Kidney (tissue), 14 donors: ENCODE results near the gene TST. TPM values are rescaled to one million over a fixed set of nuclear protein-coding genes. Genes with fewer than 3 reads are reported as not detected.

ENCODE experiments used
- DNase-seq, 5 donors: peaks; one replicate each; pipeline ENCODE4 v3.0.0-alpha.2; 2013 to 2020
- FAIRE-seq: peaks from 2 replicates; lab custom pipeline; 2012; peaks lifted over from hg19 to GRCh38; lab: Jason Lieb, UNC
- H3K27ac ChIP-seq, 2 donors: one replicate each; pipeline ENCODE4 v1.7.0; 2013; ENCODE audit warnings: low read depth in 2 of 2, low read length in 2 of 2, inconsistent platforms in 1 of 2
- H3K27me3 ChIP-seq: one replicate; pipeline ENCODE4 v1.7.1; 2013; ENCODE audit warnings: low read length, inconsistent platforms; ENCODE audit not compliant: control insufficient read depth, insufficient read depth
- H3K36me3 ChIP-seq, 3 donors: one replicate each; pipeline versions ENCODE4 v1.7.0 to v1.7.1; 2013; ENCODE audit warnings: low read length in 3 of 3, control low read depth in 1 of 3, inconsistent platforms in 1 of 3; ENCODE audit not compliant: insufficient read depth in 3 of 3, control insufficient read depth in 2 of 3
- H3K4me1 ChIP-seq, 3 donors: one replicate each; pipeline versions ENCODE4 v1.7.0 to v1.7.1; 2013; ENCODE audit warnings: low read length in 3 of 3, inconsistent platforms in 1 of 3, low read depth in 1 of 3; ENCODE audit not compliant: control insufficient read depth in 2 of 3, insufficient read depth in 2 of 3
- H3K4me3 ChIP-seq, 3 donors: one replicate each; pipeline versions ENCODE4 v1.7.0 to v1.8.1; 2013; ENCODE audit warnings: low read length in 3 of 3, control low read depth in 1 of 3, inconsistent platforms in 1 of 3
- H3K9ac ChIP-seq, 3 donors: one replicate each; pipeline versions ENCODE4 v1.7.0 to v1.7.1; 2013; ENCODE audit warnings: low read length in 3 of 3, control low read depth in 1 of 3, inconsistent platforms in 1 of 3
- H3K9me3 ChIP-seq, 3 donors: one replicate each; pipeline versions ENCODE4 v1.7.0 to v1.7.1; 2013; ENCODE audit warnings: low read length in 3 of 3, control low read depth in 1 of 3, inconsistent platforms in 1 of 3; ENCODE audit not compliant: control insufficient read depth in 2 of 3, insufficient read depth in 1 of 3
- intact Hi-C: fragments of 100-400 bp; cut with DNase I; formaldehyde crosslinking; loops from one replicate; pipeline ENCODE4 v1.11.1; 2022
- polyA plus RNA-seq: library from polyadenylated mRNA; stranded (reverse); fragments of 350-450 nt; fragmentation: Illumina TruSeq; extraction: RNeasy Lipid Tissue Mini Kit (QIAGEN cat#74804); gene quantifications from one replicate; pipeline ENCODE4 v1.2.3, GENCODE V29; 2014; ENCODE audit warnings: low read depth, low replicate concordance; ENCODE audit not compliant: insufficient read depth
- total RNA-seq: library from RNA; stranded (reverse); fragmentation: NEBNext Ultra II Directional; extraction: Animal tissue kit (Norgen Biotek cat#: 25700); gene quantifications from one replicate; pipeline ENCODE4 v1.2.1, GENCODE V29; 2021
- TF ChIP-seq, protein P1 (sequence below): IDR thresholded peaks from 3 replicates; pipeline ENCODE4 v1.5.1; 2012; ENCODE audit warnings: mild to moderate bottlenecking, moderate library complexity, borderline replicate concordance; ENCODE audit not compliant: insufficient read depth; ENCODE audit errors: extremely low read depth
- donor health status: control.
- donor health status: control.
- donor health status: control.
- donor health status: control.
- donor health status: control.
- donor health status: DM: yes; HTN: yes; CAD: no.
- donor health status: Normal renal cell carcinoma (clear cell type).

The TST gene
- total and polyA plus RNA-seq, 2 donors from 2014 or later: 48.7 to 283 TPM

- H3K27ac ChIP-seq: no peak overlapping the region
- no peak for DNase-seq
These were observed 19.8 kb downstream of the TST start for GRCh38 chr22:36999463-36999862.

DNA sequence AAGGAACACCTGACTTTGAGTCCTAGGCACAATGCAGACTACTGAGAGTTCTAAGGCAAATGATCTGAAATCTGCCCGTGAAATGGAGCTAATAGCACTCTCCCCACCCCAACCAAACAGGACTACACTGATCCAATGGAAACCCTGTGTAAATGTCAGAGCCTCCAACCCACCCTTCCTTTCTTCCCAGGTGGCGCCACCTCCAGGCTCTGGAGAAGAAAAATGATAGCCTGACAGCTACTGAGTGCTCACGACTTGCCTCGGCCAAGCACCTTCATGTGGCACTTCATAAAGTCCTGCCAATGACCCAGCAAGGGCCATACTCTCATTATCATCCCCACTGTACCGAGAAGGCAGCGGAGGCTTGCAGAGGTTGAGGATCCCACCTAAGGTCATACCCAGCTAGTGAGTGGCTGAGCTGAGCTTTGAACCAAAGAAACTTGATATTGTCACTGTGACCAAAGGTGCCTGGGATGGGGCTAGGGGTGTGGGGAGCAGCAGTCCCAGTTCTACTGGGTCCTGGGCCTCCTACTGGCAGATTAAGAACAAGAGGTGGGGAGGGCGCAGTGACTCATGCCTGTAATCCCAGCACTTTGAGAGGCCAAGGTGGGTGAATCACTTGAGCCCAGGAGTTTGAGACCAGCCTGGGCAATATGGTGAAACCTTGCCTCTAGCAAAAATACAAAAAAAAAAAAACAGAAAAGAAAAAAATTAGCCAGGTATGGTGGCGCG lies 20.5 kb downstream of the TST start:
- H3K27me3 ChIP-seq: no peaks in the 10 kb centered on the region
- intact Hi-C loops: no loop called here
- H3K27ac ChIP-seq: no peak overlapping the region
- no peak overlapping the region for H3K4me3 ChIP-seq
- no peaks in the 10 kb centered on the region for H3K36me3 ChIP-seq
- H3K9me3 ChIP-seq: no peaks in the 10 kb centered on the region
- peak in 1 of 5 donors; percentile 31 for DNase-seq
- no peak for FAIRE-seq
- H3K9ac ChIP-seq: no peak overlapping the region
- H3K4me1 ChIP-seq: no peaks in the 10 kb centered on the region
- TF ChIP-seq, protein P1, sequence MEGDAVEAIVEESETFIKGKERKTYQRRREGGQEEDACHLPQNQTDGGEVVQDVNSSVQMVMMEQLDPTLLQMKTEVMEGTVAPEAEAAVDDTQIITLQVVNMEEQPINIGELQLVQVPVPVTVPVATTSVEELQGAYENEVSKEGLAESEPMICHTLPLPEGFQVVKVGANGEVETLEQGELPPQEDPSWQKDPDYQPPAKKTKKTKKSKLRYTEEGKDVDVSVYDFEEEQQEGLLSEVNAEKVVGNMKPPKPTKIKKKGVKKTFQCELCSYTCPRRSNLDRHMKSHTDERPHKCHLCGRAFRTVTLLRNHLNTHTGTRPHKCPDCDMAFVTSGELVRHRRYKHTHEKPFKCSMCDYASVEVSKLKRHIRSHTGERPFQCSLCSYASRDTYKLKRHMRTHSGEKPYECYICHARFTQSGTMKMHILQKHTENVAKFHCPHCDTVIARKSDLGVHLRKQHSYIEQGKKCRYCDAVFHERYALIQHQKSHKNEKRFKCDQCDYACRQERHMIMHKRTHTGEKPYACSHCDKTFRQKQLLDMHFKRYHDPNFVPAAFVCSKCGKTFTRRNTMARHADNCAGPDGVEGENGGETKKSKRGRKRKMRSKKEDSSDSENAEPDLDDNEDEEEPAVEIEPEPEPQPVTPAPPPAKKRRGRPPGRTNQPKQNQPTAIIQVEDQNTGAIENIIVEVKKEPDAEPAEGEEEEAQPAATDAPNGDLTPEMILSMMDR: peak; percentile 1

More at GRCh38 chr22:36999463-36999862, 19.8 kb downstream of the TST start:
- Histone ChIP-seq H3K36me3 (no peaks in the 10 kb centered on the region), H3K4me3 (no peak overlapping the region), H3K27me3 (no peaks in the 10 kb centered on the region), H3K4me1 (no peaks in the 10 kb centered on the region), H3K9ac (no peak overlapping the region), H3K9me3 (no peaks in the 10 kb centered on the region)
- no peak for FAIRE-seq
- TF ChIP-seq, protein P1: no peak
- intact Hi-C loops: no loop called here

DNA sequence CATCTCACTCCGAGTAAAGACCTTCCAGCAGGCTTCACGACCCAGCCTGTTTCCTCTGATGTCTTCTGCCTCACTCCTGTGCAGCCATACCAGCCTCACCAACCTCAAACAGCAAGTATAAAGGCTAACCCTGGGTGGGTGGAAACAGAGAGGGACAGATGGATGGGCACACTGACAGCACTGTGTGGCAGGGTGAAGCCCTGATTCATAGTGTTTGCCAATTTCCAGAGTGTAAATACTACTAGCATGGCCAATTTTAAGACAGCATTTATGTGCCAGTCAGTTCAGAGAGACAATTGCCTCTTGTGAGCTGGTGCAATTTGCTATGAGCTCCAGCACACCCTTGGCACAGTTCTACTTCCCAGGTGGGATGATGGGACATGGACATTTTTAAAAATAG lies 21.5 kb downstream of the TST start:
- Histone ChIP-seq H3K27me3 (no peaks in the 10 kb centered on the region), H3K4me3 (no peak overlapping the region), H3K4me1 (no peaks in the 10 kb centered on the region), H3K27ac (no peak overlapping the region), H3K9me3 (no peaks in the 10 kb centered on the region), H3K9ac (no peak overlapping the region), H3K36me3 (no peaks in the 10 kb centered on the region)
- TF ChIP-seq, protein P1: no peak
- FAIRE-seq (no peak), DNase-seq (peak in 1 of 5 donors; percentile 8)
- intact Hi-C loops: no loop called here
